ENCODE results near the gene PSMB10.
"Not testable (repeated sequence)": the region's sequence is repeated elsewhere in the genome, so short reads cannot be mapped to it uniquely, and the experiment has no call there.

The PSMB10 gene

DNA sequence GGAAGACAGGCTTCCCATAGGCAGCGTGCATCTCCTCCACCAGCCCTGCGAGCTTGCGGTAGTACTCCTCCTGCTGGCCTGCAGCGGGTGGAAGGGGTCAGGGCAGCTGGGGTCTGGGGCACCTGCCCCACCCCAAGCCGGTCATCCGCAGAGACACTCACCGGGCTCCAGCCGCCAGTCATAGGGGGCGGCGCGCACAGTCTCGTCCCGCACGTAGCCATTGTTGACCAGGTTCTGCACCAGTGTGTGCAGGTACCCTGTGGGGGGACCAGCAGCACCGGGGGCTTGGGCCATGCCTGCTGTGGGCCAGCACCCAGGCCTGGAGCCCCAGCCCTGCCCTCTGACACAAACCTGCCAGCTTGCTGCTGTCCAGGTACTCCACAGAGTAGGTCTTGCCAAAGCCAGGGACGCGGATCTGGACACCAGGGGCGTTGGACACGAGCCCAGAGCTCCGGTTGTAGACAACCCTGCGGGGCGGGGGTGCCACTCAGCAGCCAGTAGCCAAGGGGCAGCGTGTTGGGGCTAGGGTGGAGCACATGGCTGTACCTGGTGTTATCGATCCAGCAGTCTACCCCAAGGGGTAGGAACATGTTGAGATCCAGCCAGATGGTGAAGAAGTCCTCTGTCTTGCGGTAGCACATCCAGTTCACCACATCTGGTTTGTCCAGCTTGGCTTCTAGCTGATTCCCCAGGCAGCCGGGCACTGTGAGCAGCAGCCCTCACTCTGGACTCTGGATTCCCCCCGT, 6.0 kb upstream of the PSMB10 start:
- POLR2A ChIA-PET (ENCODE audit: low non-redundant PET): no interaction called here
- CTCF ChIA-PET: interaction anchor here (0.6 to 1.9 kb wide), 3 partner anchors 10 to 17 kb away, joined by 3 to 12 read pairs (median 6); no protein-coding TSS in a partner anchor
- H3K27ac ChIP-seq: peak overlapping the region; percentile 64
- TF ChIP-seq, protein P1, sequence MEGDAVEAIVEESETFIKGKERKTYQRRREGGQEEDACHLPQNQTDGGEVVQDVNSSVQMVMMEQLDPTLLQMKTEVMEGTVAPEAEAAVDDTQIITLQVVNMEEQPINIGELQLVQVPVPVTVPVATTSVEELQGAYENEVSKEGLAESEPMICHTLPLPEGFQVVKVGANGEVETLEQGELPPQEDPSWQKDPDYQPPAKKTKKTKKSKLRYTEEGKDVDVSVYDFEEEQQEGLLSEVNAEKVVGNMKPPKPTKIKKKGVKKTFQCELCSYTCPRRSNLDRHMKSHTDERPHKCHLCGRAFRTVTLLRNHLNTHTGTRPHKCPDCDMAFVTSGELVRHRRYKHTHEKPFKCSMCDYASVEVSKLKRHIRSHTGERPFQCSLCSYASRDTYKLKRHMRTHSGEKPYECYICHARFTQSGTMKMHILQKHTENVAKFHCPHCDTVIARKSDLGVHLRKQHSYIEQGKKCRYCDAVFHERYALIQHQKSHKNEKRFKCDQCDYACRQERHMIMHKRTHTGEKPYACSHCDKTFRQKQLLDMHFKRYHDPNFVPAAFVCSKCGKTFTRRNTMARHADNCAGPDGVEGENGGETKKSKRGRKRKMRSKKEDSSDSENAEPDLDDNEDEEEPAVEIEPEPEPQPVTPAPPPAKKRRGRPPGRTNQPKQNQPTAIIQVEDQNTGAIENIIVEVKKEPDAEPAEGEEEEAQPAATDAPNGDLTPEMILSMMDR (conservative IDR thresholded peaks at IDR 0.05; ENCODE audit: low read depth): no peak
- no peak for DNase-seq (ENCODE audit: low spot score)

GRCh38 chr16:67942200-67942509, 5.5 kb upstream of the PSMB10 start:
- ChIA-PET POLR2A (ENCODE audit: low non-redundant PET) (no interaction called here), CTCF (interaction anchor here (0.5 to 1.9 kb wide), 5 partner anchors 10 to 218 kb away, joined by 3 to 12 read pairs (median 4); no protein-coding TSS in a partner anchor)
- H3K27ac ChIP-seq: peak overlapping the region; percentile 64
- DNase-seq (ENCODE audit: low spot score): no peak
- TF ChIP-seq, protein P1 (conservative IDR thresholded peaks at IDR 0.05; ENCODE audit: low read depth): peak; percentile 72

GRCh38 chr16:67941469-67942199, 5.0 kb upstream of the PSMB10 start:
- TF ChIP-seq, protein P1 (conservative IDR thresholded peaks at IDR 0.05; ENCODE audit: low read depth): no peak
- POLR2A ChIA-PET (ENCODE audit: low non-redundant PET): no interaction called here
- DNase-seq (ENCODE audit: low spot score): no peak
- H3K27ac ChIP-seq: peak overlapping the region; percentile 64
- CTCF ChIA-PET: interaction anchor here (0.5 to 1.9 kb wide), 6 partner anchors 11 to 705 kb away, joined by 3 to 12 read pairs (median 4); no protein-coding TSS in a partner anchor

DNA sequence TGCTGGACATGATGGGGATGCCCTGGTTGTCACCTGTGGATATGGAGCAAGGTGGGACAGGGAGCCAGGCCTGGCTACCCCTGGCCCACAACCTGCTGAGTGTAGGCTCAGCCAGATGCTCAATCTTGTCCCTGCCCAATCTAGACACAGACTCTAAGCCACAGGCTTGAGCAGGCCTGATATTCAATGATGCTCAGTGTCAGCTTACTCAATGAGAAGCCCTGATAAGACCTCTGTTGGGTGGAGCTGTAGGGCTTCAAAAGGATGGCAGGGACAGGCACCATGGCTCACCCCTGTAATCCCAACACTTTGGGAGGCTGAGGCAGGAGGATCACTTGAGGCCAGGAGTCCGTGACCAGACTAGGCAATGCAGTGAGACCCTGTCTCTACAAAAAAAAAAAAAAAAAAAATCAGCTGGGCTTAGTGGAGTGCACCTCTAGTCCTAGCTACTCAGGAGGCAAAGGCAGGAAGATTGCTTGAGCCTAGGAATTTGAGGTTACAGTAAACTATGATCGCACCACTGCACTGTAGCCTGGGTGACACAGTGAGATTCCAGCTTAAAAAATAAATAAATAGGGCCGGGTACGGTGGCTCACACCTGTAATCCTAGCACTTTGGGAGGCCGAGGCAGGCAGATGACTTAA, 3.9 kb upstream of the PSMB10 start:
- peak overlapping the region; percentile 64 for H3K27ac ChIP-seq
- TF ChIP-seq, protein P1 (conservative IDR thresholded peaks at IDR 0.05; ENCODE audit: low read depth): no peak
- ChIA-PET POLR2A (ENCODE audit: low non-redundant PET) (no interaction called here), CTCF (interaction anchor here (0.6 to 1.1 kb wide), 4 partner anchors 22 to 704 kb away, joined by 3 to 5 read pairs (median 3); no protein-coding TSS in a partner anchor)
- DNase-seq (ENCODE audit: low spot score): no peak

- ChIA-PET POLR2A (ENCODE audit: low non-redundant PET) (interaction anchor here (0.7 kb wide), 1 partner anchor 23 kb away, joined by 3 read pairs; no protein-coding TSS in a partner anchor), CTCF (interaction anchor here (0.6 to 1.1 kb wide), 2 partner anchors 23 to 34 kb away, joined by 3 to 5 read pairs; no protein-coding TSS in a partner anchor)
- no peak for DNase-seq (ENCODE audit: low spot score)
- H3K27ac ChIP-seq: peak overlapping the region; percentile 64
- TF ChIP-seq, protein P1 (conservative IDR thresholded peaks at IDR 0.05; ENCODE audit: low read depth): no peak
These were observed 3.1 kb upstream of the PSMB10 start for GRCh38 chr16:67939507-67940445.

DNA sequence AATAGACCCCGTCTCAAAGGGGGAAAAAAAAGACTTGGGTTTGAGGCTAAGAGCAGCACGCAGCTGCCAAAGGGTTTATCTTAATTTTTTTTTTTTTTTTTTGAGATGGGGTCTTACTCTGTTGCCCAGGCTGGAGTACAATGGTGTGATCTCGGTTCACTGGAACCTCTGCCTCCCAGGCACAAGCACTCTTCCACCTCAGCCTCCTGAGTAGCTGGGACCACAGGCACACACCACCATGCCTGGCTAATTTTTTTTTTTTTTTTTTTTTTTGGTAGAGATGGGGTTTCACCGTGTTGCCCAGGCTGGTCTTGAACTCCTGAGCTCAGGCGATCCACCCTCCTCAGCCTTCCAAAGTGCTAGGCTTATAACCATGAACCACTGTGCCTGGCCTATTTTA, 1.1 kb upstream of the PSMB10 start:
- POLR2A ChIA-PET (ENCODE audit: low non-redundant PET); CTCF ChIA-PET; DNase-seq (ENCODE audit: low spot score): not testable (repeated sequence)
- peak overlapping the region; percentile 93 for H3K27ac ChIP-seq
